Measurements from ENCODE around the gene OR6N2. TPM values are rescaled to one million over a fixed set of nuclear protein-coding genes. Genes with fewer than 3 reads are reported as not detected.

The OR6N2 gene
- total RNA-seq, 1 donor, result not detected

- TF ChIP-seq CTCF (IDR thresholded peaks at IDR 0.05; ENCODE audit: insufficient read depth, low read length), result no peak
- no peak overlapping the region for H3K4me3 ChIP-seq (ENCODE audit: low read depth, low read length)
- DNase-seq (ENCODE audit: low read depth), result no peak
Observed at GRCh38 chr1:158814970-158815369, 34.0 kb upstream of the OR6N2 start.

GRCh38 chr1:158813164-158813563 lies 32.2 kb upstream of the OR6N2 start:
- TF ChIP-seq CTCF (IDR thresholded peaks at IDR 0.05; ENCODE audit: insufficient read depth, low read length), result no peak
- no peak overlapping the region for H3K4me3 ChIP-seq (ENCODE audit: low read depth, low read length)
- DNase-seq (ENCODE audit: low read depth), result no peak

- DNase-seq (ENCODE audit: low read depth), result no peak
- no peak overlapping the region for H3K4me3 ChIP-seq (ENCODE audit: low read depth, low read length)
- no peak for TF ChIP-seq CTCF (IDR thresholded peaks at IDR 0.05; ENCODE audit: insufficient read depth, low read length)
Observed at GRCh38 chr1:158812336-158812735, 31.3 kb upstream of the OR6N2 start.

- no peak overlapping the region for H3K4me3 ChIP-seq (ENCODE audit: low read depth, low read length)
- no peak for DNase-seq (ENCODE audit: low read depth)
- TF ChIP-seq CTCF (IDR thresholded peaks at IDR 0.05; ENCODE audit: insufficient read depth, low read length), result no peak
Observed at GRCh38 chr1:158810311-158810710, 29.3 kb upstream of the OR6N2 start.

- DNase-seq (ENCODE audit: low read depth), result no peak
- no peak overlapping the region for H3K4me3 ChIP-seq (ENCODE audit: low read depth, low read length)
- TF ChIP-seq CTCF (IDR thresholded peaks at IDR 0.05; ENCODE audit: insufficient read depth, low read length), result no peak
Observed at GRCh38 chr1:158809862-158810261, 28.9 kb upstream of the OR6N2 start.

GRCh38 chr1:158809256-158809655 lies 28.3 kb upstream of the OR6N2 start:
- TF ChIP-seq CTCF (IDR thresholded peaks at IDR 0.05; ENCODE audit: insufficient read depth, low read length), result no peak
- DNase-seq (ENCODE audit: low read depth), result no peak
- H3K4me3 ChIP-seq (ENCODE audit: low read depth, low read length), result no peak overlapping the region

GRCh38 chr1:158806916-158807536 lies 26.0 kb upstream of the OR6N2 start:
- peak; percentile 5 for DNase-seq (ENCODE audit: low read depth)
- no peak overlapping the region for H3K4me3 ChIP-seq (ENCODE audit: low read depth, low read length)
- TF ChIP-seq CTCF (IDR thresholded peaks at IDR 0.05; ENCODE audit: insufficient read depth, low read length), result no peak
